Brain pericyte (primary cell): ENCODE data around the gene FMO3.

Experiments used
- DNase-seq: peaks from one replicate; pipeline ENCODE4 v3.0.0-alpha.2; 2012; ENCODE audit warnings: low read depth, low spot score

FMO3 gene

DNA sequence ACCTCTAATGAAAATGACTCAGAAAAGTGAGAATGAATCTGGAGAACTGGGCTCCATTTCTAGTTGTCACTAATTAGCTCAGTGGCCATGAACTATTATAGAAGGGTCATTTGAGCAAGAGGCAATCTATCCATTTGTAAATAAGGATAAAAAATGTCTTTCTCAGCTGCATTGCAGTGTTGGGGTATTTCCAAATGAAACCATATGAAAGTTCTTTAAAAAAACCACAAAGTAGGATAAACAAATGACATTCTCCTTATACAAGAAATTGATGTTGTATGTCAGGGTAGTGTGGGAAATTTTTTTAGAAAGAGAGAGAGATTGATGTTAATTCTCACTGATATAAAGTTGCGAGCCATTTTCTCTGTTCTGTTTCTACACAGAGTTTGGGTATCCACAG, 26.0 kb downstream of the FMO3 start:
- no peak for DNase-seq

DNA sequence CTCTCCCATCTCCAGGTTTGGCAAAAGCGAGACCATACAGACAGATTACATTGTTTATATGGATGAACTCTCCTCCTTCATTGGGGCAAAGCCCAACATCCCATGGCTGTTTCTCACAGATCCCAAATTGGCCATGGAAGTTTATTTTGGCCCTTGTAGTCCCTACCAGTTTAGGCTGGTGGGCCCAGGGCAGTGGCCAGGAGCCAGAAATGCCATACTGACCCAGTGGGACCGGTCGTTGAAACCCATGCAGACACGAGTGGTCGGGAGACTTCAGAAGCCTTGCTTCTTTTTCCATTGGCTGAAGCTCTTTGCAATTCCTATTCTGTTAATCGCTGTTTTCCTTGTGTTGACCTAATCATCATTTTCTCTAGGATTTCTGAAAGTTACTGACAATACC, 26.4 kb downstream of the FMO3 start:
- DNase-seq = no peak

DNA sequence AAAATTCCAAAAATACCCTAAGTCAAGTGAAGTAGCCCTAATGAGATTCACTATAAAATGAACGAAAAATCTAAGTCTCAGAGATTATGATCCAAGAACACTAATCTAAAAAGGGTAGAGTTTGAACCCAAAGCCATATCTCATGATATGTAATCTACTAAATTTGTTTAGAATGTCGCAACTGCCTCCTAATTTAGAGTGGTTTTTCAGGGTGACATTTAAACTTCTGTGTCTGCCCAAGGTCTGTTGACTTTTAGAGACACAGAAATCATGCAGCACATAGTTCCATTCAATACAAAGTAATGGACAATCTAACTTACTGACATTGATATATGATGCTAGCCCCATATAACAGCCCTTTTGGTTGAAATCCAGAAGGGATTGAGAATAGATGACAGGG, 28.9 kb downstream of the FMO3 start:
- no peak for DNase-seq

DNA sequence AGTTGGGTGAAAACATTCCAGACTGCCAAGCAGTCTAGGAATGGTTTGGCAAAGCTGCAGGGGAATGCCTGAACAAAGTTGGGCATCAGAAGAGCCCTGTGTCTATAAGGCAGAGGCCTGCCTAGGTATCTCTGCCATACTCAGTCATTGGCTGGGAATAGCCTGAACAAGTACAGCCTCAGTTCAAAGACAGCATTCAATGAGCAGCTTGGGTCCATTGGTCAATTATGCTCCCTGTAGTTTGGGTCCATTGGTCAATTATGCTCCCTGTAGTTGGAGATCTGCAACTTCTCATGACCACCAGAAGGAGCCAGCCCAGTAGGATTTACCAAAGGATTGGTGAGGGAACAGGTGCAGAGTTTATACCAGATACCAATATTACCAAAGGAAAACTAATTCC, 31.6 kb downstream of the FMO3 start:
- DNase-seq = no peak

DNA sequence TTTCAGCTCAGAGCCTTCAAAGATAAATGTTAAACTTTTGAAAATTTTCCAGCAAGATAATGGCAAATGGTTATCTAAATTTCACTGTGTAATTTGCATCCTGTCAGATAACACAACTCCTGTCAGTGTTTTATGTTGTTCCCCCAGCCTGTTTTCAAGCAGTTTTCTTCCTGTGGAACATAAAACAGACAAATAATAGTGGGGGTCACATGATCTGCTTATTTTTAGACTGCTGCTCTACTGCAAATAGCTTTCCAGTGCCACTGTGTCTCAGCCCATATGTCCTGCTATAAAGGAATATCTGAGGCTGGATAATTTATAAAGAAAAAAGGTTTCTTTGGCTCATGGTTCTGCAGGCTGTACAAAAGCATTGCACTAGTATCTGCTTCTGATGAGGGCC, 32.2 kb downstream of the FMO3 start:
- DNase-seq = no peak

DNA sequence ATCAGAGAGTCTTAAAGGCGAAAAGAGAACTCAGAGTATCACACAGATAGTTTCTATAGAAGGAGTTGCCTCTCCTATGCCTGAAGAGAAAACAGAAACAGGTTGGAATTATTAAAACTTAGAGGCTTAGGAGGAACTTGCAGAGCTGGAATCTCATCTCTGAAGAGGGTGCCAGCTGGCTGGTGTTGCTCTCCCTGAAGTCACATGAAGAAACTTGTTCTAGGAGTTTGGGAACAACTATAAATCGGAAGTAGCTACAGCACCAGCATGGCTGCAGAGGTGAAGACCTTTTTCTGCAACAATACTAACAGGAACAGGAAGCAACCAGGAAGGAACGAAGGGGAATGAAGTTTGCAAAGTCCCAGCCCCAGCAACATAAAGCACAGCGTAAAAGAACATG, 35.8 kb downstream of the FMO3 start:
- no peak for DNase-seq

DNA sequence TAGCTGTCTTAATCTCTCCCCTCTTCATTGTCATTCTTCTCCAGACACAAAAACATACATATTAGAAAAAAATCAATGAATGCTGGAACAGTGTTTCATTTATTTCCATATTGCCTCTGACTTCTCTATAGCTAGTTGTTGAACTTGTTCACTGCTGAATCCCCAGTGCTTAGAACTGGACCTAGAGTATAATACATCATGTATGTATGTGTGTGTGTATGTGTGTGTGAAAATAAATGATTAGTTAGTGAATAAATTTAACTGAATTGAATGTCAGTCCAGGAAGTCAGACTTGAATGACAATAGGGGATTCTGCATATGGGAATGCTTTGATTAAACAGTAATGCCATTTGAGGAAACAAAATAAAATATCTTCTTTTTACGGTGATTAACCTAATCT, 36.4 kb downstream of the FMO3 start:
- DNase-seq = no peak

DNA sequence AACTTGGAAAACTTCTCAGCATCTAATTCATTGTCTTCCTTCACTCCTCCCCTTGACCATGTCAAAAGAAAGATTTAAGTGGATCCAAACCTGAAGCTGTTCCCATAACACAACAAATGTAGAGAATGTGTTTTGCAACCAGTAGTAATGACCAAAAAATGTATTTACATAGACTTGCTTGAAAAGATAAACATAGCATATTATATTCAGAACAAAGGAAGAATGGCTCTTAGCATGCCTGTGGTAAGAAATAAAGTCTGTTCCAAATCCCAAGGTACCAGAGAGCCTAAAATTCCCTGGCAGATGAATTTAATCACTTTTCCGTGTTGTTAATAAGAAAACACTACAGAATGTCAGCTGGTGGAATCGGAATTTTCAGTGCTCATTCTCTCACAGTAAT, 36.8 kb downstream of the FMO3 start:
- peak; percentile 34 for DNase-seq

DNA sequence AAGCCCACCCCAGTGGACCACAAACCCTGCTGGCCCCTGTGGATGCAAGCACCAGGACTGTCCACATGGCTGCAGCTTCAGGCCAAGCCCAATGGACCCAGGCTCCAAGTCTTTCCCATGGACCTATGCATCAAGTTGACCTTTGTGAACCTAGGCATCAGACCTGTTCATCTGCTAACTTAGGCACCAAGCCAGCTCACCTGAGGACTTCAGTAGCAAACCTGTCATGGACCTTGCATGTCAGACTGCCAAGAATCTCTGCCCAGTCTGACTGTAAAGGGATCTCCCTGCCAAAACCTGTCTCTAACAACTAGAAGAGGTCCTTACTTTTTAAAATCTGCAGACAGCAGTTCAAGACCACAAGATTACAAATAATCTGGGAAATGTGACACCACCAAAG, 37.8 kb downstream of the FMO3 start:
- no peak for DNase-seq

DNA sequence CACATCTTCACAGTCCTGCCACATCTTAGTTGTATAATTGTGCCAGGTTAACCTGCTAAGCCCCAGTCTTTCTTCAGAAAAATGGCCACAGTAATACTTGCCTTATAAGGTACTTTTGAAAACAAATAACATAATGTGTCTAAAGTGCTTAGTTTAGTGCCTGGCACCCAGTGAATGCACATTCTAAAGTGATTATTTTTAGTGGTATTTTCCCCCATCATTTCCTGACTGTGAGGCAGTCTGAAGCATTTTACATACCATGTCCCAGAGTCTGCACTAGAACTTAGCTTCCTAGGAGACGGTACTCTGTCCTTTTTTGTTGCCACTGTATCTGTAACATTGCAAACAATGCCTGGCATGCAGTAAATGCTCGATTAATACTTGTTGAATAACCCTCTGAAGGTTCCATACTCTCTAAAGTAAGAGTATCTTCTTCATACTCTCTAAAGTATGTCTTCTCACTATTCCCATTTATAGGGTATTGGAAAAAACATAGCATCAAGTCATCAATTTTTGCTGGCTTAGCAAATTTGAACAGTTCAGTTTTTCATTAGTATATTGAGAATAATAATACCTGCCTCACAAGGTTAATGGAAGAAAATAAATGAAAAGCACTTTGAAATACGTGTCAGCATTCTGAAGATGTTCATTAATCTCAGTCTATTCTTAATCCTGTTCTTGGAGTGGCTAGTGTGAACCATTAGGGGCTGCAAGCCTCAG, 43.7 kb downstream of the FMO3 start:
- DNase-seq = no peak

DNA sequence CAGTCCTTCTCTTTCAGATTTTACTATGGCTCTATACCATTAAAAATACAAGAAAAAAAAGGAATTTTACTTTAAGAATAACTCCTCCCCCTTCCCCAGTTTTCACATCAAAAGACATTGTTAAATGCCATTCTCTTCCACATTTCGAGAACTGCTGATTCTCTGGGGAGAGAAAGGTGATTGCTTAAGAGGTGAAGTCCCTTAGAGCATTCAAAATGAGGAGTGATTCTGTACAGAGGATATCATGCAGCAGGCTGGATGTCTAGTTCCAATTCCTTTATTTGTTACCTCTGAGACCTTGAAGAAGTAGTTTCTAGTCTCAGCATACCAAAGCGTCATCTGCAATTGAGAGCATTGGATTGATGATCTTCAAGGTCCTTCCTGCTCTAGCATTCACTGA, 46.9 kb downstream of the FMO3 start:
- DNase-seq = no peak

DNA sequence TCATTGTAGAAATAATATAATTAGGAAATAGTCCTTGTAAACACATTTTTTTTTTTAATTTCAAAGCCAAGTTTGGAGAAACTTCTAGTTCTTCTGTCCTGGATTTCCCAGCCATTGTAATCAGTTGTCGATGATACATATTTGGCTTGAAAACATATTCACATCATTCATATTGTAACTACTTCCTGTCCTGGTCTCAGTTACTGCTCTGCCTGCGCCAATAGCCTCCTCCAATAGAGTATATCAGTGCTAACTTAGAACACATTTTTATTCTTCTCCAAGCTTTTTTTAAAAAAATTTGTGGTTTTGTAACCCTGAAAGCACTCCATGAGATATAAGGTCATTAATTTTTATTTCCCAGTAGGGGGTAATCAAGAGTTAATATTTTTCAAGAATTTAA, 48.3 kb downstream of the FMO3 start:
- DNase-seq = no peak

DNA sequence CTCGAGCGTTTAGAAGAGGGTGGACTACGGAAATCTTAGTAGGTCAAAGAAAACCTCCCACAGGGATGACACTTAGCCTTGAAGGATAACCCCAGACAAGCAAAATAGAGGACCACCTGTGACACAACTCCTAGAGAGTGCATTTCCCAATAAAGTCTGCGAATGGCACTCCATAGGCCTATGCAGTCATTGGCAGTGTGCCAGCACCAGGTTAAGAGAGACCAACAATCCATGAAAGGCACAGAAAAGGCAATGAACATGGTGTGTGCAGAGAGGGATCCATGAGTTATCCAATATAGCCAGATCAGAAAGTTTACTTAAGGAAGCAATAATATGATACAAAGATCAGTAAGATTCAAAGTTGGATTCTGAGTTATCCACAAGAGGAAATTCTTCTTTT, 49.2 kb downstream of the FMO3 start:
- DNase-seq = no peak

DNA sequence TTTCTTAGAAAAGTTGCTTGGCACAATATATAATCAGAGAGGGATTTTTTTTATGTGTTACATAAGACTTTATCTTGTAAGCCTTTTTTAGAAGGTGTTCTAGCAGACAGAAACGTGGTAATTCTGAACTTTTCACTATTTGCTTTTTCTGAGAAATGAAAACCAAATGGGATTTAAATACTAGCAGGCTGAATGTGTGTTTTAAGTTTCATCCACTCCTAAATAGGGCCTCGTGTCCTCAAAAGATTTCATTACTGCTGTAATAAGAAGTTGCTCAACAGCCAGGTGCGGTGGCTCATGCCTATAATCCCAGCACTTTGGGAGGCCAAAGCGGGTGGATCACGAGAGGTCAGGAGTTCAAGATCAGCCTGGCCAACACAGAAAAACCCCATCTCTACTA, 49.7 kb downstream of the FMO3 start:
- DNase-seq = no peak

DNA sequence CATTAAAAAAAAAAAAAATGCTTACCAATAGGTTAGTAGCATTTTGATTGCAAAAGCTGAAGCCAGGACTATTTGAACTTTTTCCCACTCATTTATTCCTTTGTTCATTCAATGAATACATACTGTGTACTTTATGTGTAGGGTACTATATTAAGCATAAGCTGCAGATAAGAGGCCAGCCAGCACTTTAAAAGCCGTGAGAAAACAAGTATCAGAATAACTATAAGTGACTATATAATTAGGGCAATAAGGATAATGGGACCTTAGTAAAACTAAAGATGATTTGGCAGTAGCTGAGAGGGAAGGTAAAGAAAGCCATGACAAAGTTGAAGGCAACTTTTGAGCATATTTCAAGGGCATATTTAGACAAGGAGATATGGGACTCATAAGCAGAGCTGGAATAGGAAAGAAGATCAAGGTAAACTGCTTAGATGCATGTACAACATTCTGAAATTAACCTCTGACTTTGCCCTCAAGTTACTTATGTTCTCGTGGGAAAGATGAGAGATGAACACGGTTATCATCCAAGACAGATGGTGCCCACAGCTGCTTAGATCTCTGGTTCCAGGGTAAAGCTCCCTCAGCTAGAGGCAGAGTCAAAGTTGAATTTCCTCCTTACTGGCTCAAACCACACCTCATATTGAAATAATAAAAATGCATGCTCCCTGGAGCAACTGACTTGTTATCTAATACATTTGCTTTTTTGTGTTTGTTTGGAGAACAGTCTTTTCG, 50.4 kb downstream of the FMO3 start:
- DNase-seq = no peak

DNA sequence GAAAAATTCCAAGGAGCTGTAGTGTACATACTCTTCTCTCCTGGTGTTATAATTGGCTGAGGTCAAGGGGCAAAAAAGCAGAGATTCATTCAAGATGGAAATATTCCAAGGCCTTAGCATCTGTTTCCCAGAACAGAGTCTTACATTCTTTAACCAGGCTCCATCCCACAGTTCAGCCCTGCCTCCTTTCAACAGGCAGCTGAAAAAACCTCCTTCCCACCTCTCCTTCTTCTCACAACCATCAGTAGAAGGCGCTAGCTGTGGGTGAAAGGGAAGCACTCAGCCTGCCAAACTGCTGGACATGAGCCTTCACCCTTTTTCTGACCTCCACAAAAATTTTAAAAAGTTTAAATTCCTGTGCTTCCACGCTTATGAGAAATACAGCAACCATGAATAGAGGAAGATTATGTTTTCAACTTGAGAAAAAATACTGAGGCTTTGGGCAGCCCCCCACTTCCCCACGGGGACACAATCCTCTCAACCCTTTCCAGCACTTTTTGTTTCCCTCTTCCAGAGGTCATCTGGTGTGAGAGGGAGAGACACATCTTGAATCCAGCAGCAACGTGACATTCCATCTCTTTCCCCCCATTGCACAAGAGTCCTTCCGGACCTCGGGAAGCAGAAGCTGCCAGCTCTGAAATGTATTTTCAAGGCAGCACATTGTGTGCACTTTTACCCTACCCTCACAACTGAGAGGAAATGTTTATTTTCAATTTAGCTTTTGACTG, 51.1 kb downstream of the FMO3 start:
- DNase-seq = peak; percentile 96

DNA sequence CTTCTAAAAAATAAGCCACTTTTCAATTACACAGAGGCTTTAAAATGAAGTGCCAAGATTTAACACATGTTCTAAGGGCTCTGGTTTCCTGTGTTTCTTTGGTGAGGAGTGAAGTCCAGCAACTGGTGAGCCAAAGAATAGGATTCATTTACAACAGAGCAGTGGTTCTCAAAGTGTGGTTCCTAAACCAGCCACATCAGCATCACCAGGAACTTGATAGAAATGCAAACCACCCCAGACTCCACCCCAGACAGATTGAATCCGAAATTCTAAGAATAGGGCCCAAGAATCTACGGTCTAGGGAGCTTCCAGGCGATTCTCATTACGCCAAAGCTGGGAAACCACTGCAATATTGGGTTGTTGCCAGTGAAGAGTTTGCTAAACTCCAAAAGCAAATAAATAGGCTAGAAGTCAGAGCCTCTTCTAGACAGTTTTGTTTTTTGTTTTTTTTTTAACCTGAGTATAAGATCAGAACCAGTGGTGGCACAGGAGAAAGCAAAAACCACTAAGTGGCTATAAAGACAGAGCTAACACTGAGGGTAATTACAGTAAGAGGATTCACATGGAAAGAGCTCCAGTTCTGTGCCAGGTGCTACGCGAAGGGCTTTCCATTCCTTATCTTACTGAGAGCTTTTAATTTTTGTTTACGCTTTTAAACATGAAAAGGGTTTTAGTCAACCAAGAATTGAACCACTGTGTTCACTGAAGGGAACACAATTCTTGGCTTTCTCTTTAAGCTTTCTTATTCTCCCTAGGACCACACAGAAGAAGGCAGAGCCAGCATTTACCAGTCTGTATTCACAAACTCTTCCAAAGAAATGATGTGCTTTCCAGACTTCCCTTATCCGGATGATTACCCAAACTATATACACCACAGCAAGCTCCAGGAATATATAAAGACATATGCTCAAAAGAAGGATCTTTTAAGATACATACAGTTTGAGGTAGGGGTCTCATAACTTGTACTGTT, 52.0 kb downstream of the FMO3 start:
- peak; percentile 30 for DNase-seq

DNA sequence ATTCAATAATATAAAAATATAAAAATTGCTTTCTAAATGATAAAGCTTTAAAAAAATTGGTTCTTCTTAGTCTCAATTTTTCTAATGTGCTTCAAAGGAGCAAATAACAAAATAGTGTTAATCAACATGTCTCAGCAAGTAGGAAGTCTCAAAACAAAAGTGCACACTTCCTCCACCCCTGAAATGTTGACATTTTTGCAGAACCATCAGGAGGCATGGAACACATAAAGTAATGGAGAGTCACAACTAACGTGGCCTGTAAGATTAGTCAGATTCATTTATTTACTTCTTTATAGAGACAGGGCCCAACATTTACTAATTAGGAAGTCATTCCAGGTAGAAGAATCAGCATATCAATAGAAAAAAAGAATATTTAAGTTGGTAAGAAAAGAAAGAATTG, 59.5 kb downstream of the FMO3 start:
- no peak for DNase-seq

DNA sequence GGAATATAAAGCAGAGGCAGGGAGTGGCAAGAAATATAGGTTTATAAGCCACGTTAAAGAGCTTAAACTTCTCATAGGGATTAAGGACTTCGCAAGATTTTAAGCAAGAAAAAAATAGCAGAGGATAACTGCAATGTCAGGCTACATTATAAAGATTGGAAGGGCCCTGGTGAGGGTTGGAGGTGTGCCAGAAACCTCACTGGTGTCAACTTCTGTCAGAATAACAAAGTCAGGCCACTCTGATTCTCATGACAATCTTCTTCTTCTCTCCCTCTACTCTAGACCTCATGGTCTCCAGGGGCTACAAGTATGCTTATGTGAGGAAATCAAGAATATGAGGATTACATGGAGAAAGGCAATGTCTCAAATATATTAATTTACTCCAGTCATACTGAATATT, 61.8 kb downstream of the FMO3 start:
- DNase-seq = no peak

DNA sequence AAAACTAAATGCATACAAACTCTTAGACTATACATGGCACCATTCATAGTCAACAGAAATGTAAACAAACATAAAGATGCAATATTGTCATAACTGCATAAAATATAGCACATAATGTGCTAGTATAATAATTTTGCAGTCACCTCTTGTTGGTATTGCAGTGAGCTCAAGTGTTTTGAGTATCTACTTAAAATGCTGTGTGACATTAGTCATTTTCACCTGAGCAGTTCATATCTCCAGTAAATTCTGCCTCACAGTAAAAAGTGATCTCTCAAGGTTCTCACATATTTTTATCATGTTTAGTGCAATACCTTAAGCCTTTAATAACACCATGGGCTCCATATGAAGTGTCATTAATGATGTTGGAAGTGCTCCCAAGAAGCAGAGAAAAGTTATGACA, 64.8 kb downstream of the FMO3 start:
- no peak for DNase-seq

DNA sequence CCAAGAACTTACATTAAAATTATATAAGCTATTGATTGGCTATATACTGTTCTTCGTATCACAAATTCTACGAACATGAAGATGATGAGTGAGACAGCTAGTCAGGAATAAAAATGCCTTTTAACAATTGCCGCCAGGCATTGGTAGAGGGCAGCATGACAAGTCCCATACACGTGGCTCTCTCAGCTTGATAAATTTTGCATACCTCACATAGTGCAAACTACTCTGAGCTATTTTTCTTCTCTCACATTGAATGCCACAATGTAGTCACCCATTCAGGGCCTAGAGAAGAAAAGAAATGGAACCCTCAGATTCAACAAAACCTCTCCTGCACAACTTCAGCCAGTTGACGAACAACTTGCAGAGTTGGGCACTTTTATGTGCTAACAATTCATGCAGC, 67.4 kb downstream of the FMO3 start:
- no peak for DNase-seq

DNA sequence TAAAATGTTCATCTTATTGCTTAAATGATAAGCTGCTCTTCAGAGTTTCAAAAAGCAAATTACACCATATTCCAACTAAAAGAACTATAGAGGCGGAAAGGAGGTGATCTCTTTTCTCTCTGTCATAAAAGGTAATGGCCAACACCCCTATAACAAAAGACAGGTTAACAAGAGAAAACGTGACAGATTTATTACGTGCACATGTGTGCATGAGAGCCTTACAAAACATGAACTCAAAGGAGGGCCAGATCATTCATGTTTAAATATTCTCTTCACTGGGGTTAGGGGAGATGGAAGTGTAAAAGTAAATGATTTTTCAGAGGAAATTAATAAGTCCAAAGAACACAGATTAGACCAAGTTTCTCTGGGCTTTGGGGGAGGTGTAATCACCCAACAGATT, 67.8 kb downstream of the FMO3 start:
- DNase-seq = no peak
